Measurements from ENCODE around the gene DERA.
A peak's percentile ranks its signal among the peaks of the same experiment; 100 is the strongest.

Gene DERA

DNA sequence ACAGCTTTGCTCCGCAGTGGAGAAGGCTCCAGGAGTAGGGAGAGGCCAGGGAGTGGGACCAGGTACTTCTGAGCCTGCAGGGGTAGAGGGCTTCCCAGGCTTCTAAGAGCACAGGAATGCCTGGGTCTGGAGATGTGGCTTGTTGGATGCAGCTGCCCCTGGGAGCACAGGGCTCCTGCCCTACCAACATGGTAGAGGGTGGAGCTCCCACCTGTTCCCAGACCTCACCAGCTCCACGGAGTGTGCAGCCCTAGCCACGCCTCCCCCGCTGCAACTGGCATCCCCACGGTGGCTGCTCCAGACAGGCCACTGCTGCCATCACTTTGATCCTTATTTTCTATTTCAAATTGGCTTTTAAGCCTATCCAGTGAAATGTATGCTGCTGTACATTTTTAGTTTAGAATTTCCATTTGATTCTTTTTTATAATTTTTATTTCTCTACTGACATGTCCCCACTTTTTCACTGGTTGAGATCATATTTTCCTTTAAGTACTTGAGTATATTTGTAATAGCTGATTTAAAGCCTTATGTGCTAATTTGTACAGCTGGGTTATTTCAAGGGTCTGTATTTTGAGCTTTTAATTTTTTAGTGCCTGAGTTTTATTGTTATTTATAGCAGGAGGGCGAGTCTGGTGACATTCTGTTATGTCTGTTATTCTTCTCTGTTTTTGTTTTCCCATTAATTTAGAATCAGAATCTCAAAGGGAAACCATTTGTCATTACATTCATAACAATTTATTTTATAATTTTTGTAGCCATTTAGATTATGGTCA lies 78.0 kb downstream of the DERA start:
- H3K9me3 ChIP-seq (ENCODE audit: control insufficient read depth, insufficient read depth, low read depth, low read length) = no peaks in the 10 kb centered on the region
- no peak overlapping the region for H3K4me3 ChIP-seq (ENCODE audit: low read depth, low read length)
- ChIA-PET POLR2A (no interaction called here), CTCF (interaction anchor here (0.7 kb wide), 1 partner anchor 262 kb away, joined by 3 read pairs; no protein-coding TSS in a partner anchor)
- no peak overlapping the region for H3K27ac ChIP-seq (ENCODE audit: extremely low read depth, low read depth, low read length)
- H3K4me1 ChIP-seq (ENCODE audit: control insufficient read depth, insufficient read depth, low read length) = no peaks in the 10 kb centered on the region
- no peak for TF ChIP-seq ZNF701 (tag by site-specific recombination; IDR thresholded peaks at IDR 0.05)
- no peak for TF ChIP-seq ZNF24 (tag by site-specific recombination; IDR thresholded peaks at IDR 0.05)
- no peak for TF ChIP-seq SP3 (tag by site-specific recombination; IDR thresholded peaks at IDR 0.05)
- TF ChIP-seq, protein P1, sequence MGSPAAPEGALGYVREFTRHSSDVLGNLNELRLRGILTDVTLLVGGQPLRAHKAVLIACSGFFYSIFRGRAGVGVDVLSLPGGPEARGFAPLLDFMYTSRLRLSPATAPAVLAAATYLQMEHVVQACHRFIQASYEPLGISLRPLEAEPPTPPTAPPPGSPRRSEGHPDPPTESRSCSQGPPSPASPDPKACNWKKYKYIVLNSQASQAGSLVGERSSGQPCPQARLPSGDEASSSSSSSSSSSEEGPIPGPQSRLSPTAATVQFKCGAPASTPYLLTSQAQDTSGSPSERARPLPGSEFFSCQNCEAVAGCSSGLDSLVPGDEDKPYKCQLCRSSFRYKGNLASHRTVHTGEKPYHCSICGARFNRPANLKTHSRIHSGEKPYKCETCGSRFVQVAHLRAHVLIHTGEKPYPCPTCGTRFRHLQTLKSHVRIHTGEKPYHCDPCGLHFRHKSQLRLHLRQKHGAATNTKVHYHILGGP (tag by site-specific recombination; IDR thresholded peaks at IDR 0.05) = no peak
- no peak for TF ChIP-seq ZSCAN30 (tag by site-specific recombination; IDR thresholded peaks at IDR 0.05)
- TF ChIP-seq GLIS2 (tag by site-specific recombination; IDR thresholded peaks at IDR 0.05) = no peak
- TF ChIP-seq ZNF354C (tag by site-specific recombination; IDR thresholded peaks at IDR 0.05; ENCODE audit: borderline replicate concordance, low read depth) = no peak
- no peak for TF ChIP-seq IKZF3 (tag by site-specific recombination; IDR thresholded peaks at IDR 0.05)
- peaks cover 0 to 19% of the 10 kb centered on the region in 2 experiments; a peak in 2 of 3 replicates for H3K36me3 ChIP-seq (ENCODE audit: control insufficient read depth in 2 of 2, insufficient read depth in 1 of 2, low read length in 2 of 2)

DNA sequence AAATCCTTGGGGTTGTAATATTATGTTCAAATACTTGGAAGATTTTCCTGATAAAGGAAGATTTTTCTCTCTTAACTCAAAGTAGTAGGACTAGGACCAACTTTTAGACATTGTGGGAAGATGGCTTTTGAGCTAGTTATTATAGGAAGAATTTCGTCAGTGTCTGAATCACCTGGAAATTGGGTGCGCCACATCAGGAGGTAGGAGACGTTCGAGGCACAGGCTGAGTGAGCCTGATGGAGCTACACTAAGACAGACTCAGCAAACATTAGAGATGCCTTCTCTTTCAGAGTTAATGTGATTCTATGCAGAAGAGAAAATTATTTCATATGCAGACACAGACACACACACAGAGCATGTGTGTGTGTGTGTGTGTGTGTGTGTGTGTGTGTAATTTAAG lies 84.7 kb downstream of the DERA start:
- CTCF ChIA-PET = interaction anchor here (0.6 to 0.7 kb wide), 3 partner anchors 13 to 449 kb away, joined by 3 read pairs; no protein-coding TSS in a partner anchor
- no peaks in the 10 kb centered on the region for H3K9me3 ChIP-seq (ENCODE audit: control insufficient read depth, insufficient read depth, low read depth, low read length)
- no peak overlapping the region for H3K4me3 ChIP-seq (ENCODE audit: low read depth, low read length)
- no peaks in the 10 kb centered on the region for H3K4me1 ChIP-seq (ENCODE audit: control insufficient read depth, insufficient read depth, low read length)
- no peaks in the 10 kb centered on the region for H3K36me3 ChIP-seq (ENCODE audit: control insufficient read depth in 2 of 2, insufficient read depth in 1 of 2, low read length in 2 of 2)
- POLR2A ChIA-PET = no interaction called here
- TF ChIP-seq ZNF221 (tag by site-specific recombination; IDR thresholded peaks at IDR 0.05; ENCODE audit: borderline replicate concordance) (no peak), YY1 (tag by site-specific recombination; IDR thresholded peaks at IDR 0.05) (no peak), ZNF785 (tag by site-specific recombination; IDR thresholded peaks at IDR 0.05) (no peak), ZNF157 (tag by site-specific recombination; IDR thresholded peaks at IDR 0.05) (no peak), ZNF391 (tag by site-specific recombination; IDR thresholded peaks at IDR 0.05; ENCODE audit: borderline replicate concordance, low read depth) (no peak), ZNF202 (tag by site-specific recombination; IDR thresholded peaks at IDR 0.05; ENCODE audit: borderline replicate concordance) (no peak), ZNF791 (tag by site-specific recombination; IDR thresholded peaks at IDR 0.05) (no peak), HOXC10 (CRISPR knock-in tag; IDR thresholded peaks at IDR 0.05) (no peak), ZNF768 (tag by site-specific recombination; IDR thresholded peaks at IDR 0.05) (no peak)
- TF ChIP-seq, protein P1 (tag by site-specific recombination; IDR thresholded peaks at IDR 0.05) = no peak
- H3K27ac ChIP-seq (ENCODE audit: extremely low read depth, low read depth, low read length) = no peak overlapping the region

DNA sequence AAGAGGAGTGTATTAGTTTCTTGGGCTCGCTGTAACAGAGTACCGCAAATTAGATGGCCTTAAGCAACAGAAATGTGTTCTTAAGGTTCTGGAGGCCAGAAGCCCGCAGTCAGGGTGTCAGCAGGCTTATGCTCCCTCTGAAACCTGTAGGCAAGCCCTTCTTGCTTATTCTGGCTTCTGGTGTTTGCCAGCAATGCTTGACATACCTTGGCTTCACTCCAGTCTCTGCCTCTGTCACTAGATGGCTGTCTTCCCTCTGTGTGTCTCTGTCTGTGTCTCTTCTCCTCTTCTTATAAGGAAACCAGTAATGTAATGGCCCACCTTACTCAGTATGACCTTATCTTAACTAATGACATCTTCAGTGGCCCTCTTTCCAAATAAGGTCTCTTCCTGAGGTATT lies 85.1 kb downstream of the DERA start:
- Histone ChIP-seq H3K36me3 (ENCODE audit: control insufficient read depth in 2 of 2, insufficient read depth in 1 of 2, low read length in 2 of 2) (no peaks in the 10 kb centered on the region), H3K4me3 (ENCODE audit: low read depth, low read length) (no peak overlapping the region), H3K4me1 (ENCODE audit: control insufficient read depth, insufficient read depth, low read length) (no peaks in the 10 kb centered on the region), H3K9me3 (ENCODE audit: control insufficient read depth, insufficient read depth, low read depth, low read length) (no peaks in the 10 kb centered on the region), H3K27ac (ENCODE audit: extremely low read depth, low read depth, low read length) (no peak overlapping the region)
- ChIA-PET CTCF (interaction anchor here (0.6 to 0.7 kb wide), 2 partner anchors 14 to 450 kb away, joined by 3 read pairs; no protein-coding TSS in a partner anchor), POLR2A (no interaction called here)
- TF ChIP-seq ZNF175 (tag by site-specific recombination; IDR thresholded peaks at IDR 0.05) (no peak), ZNF501 (tag by site-specific recombination; IDR thresholded peaks at IDR 0.05) (no peak)
- TF ChIP-seq, protein P2, sequence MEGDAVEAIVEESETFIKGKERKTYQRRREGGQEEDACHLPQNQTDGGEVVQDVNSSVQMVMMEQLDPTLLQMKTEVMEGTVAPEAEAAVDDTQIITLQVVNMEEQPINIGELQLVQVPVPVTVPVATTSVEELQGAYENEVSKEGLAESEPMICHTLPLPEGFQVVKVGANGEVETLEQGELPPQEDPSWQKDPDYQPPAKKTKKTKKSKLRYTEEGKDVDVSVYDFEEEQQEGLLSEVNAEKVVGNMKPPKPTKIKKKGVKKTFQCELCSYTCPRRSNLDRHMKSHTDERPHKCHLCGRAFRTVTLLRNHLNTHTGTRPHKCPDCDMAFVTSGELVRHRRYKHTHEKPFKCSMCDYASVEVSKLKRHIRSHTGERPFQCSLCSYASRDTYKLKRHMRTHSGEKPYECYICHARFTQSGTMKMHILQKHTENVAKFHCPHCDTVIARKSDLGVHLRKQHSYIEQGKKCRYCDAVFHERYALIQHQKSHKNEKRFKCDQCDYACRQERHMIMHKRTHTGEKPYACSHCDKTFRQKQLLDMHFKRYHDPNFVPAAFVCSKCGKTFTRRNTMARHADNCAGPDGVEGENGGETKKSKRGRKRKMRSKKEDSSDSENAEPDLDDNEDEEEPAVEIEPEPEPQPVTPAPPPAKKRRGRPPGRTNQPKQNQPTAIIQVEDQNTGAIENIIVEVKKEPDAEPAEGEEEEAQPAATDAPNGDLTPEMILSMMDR (tag by site-specific recombination; IDR thresholded peaks at IDR 0.05) = 0 out of 2 replicates have a peak, but pooled peaks have one; percentile 31
- TF ChIP-seq, protein P3, sequence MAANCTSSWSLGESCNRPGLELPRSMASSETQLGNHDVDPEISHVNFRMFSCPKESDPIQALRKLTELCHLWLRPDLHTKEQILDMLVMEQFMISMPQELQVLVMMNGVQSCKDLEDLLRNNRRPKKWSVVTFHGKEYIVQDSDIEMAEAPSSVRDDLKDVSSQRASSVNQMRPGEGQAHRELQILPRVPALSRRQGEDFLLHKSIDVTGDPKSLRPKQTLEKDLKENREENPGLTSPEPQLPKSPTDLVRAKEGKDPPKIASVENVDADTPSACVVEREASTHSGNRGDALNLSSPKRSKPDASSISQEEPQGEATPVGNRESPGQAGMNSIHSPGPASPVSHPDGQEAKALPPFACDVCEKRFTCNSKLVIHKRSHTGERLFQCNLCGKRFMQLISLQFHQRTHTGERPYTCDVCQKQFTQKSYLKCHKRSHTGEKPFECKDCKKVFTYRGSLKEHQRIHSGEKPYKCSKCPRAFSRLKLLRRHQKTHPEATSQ (tag by site-specific recombination; IDR thresholded peaks at IDR 0.05) = no peak

Measured in HEK293 (cell line).